Measurements from ENCODE around the gene FLT4. TPM values are rescaled to one million over a fixed set of nuclear protein-coding genes. Genes with fewer than 3 reads are reported as not detected.

The FLT4 gene
- total and polyA plus RNA-seq, 2 donors (not counting 1 experiment from before 2014, with no cell fraction given): 0.17 TPM; not detected in 1

DNA sequence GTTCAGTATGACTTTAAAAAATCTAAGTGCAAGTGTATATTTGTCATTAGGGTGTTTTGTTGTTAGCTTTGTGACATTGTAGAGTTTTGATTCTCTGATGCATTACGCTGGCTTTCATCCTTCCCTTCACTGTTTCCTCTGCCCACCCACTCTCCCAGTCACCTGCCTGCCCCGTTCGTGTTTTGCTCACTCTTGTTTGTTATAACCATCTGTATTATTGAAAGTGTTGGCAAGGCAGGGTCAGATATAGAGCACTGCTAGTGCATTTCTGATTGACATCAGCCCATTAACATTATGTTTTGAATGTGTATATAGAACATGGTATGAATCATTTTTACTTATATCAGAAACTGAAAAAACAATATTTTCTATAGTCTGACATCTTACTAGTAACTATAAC lies 85.4 kb downstream of the FLT4 start:
- H3K36me3 ChIP-seq (ENCODE audit: control insufficient read depth, insufficient read depth, low read length): peaks cover 2% of the 10 kb centered on the region
- H3K27ac ChIP-seq (ENCODE audit: insufficient read depth, low read length): no peak overlapping the region
- H3K27me3 ChIP-seq (ENCODE audit: control insufficient read depth, insufficient read depth, low read length): no peaks in the 10 kb centered on the region
- H3K4me2 ChIP-seq (ENCODE audit: extremely low read depth, insufficient read depth, low read length): no peak overlapping the region
- TF ChIP-seq CTCF (conservative IDR thresholded peaks at IDR 0.05 in 1 of 2, IDR thresholded peaks at IDR 0.05 in 1 of 2; ENCODE audit: low read depth in 1 of 2, low read length in 2 of 2): no peak
- no peak for TF ChIP-seq EZH2 (IDR thresholded peaks at IDR 0.05; ENCODE audit: low read length, missing control alignments)
- no peak overlapping the region for H3K9ac ChIP-seq (ENCODE audit: insufficient read depth, low read length)
- H2AFZ ChIP-seq (ENCODE audit: low read length): no peak overlapping the region
- H3K79me2 ChIP-seq (ENCODE audit: control insufficient read depth, insufficient read depth, low read length): peaks cover 7% of the 10 kb centered on the region
- no peaks in the 10 kb centered on the region for H3K9me3 ChIP-seq (ENCODE audit: control insufficient read depth, insufficient read depth, low read depth, low read length)
- no peak for DNase-seq (ENCODE audit: low read depth in 2 of 2)
- no peaks in the 10 kb centered on the region for H4K20me1 ChIP-seq (ENCODE audit: control insufficient read depth, extremely low read depth, insufficient read depth, low read length)
- H3K4me1 ChIP-seq (ENCODE audit: control insufficient read depth, extremely low read depth, insufficient read depth, low read length): no peaks in the 10 kb centered on the region
- no peak overlapping the region for H3K4me3 ChIP-seq (replicated peaks in 1 of 4; ENCODE audit: control extremely low read depth in 1 of 4, insufficient read depth in 1 of 4, low read depth in 3 of 4, low read length in 4 of 4)

GRCh38 chr5:180558232-180558631 lies 91.2 kb downstream of the FLT4 start:
- no peak overlapping the region for H3K9ac ChIP-seq (ENCODE audit: insufficient read depth, low read length)
- H3K4me1 ChIP-seq (ENCODE audit: control insufficient read depth, extremely low read depth, insufficient read depth, low read length): peaks cover 4% of the 10 kb centered on the region
- H3K4me2 ChIP-seq (ENCODE audit: extremely low read depth, insufficient read depth, low read length): no peak overlapping the region
- no peaks in the 10 kb centered on the region for H3K27me3 ChIP-seq (ENCODE audit: control insufficient read depth, insufficient read depth, low read length)
- no peak overlapping the region for H2AFZ ChIP-seq (ENCODE audit: low read length)
- peaks cover 12% of the 10 kb centered on the region for H3K79me2 ChIP-seq (ENCODE audit: control insufficient read depth, insufficient read depth, low read length)
- DNase-seq (ENCODE audit: low read depth in 2 of 2): no peak
- no peaks in the 10 kb centered on the region for H4K20me1 ChIP-seq (ENCODE audit: control insufficient read depth, extremely low read depth, insufficient read depth, low read length)
- TF ChIP-seq CTCF (conservative IDR thresholded peaks at IDR 0.05 in 1 of 2, IDR thresholded peaks at IDR 0.05 in 1 of 2; ENCODE audit: low read depth in 1 of 2, low read length in 2 of 2) (no peak), EZH2 (IDR thresholded peaks at IDR 0.05; ENCODE audit: low read length, missing control alignments) (no peak)
- no peaks in the 10 kb centered on the region for H3K36me3 ChIP-seq (ENCODE audit: control insufficient read depth, insufficient read depth, low read length)
- H3K27ac ChIP-seq (ENCODE audit: insufficient read depth, low read length): no peak overlapping the region
- H3K4me3 ChIP-seq (replicated peaks in 1 of 4; ENCODE audit: control extremely low read depth in 1 of 4, insufficient read depth in 1 of 4, low read depth in 3 of 4, low read length in 4 of 4): no peak overlapping the region
- no peaks in the 10 kb centered on the region for H3K9me3 ChIP-seq (ENCODE audit: control insufficient read depth, insufficient read depth, low read depth, low read length)

- Histone ChIP-seq H4K20me1 (ENCODE audit: control insufficient read depth, extremely low read depth, insufficient read depth, low read length) (no peaks in the 10 kb centered on the region), H3K4me2 (ENCODE audit: extremely low read depth, insufficient read depth, low read length) (no peak overlapping the region), H2AFZ (ENCODE audit: low read length) (no peak overlapping the region), H3K9me3 (ENCODE audit: control insufficient read depth, insufficient read depth, low read depth, low read length) (no peaks in the 10 kb centered on the region), H3K9ac (ENCODE audit: insufficient read depth, low read length) (no peak overlapping the region), H3K27me3 (ENCODE audit: control insufficient read depth, insufficient read depth, low read length) (no peaks in the 10 kb centered on the region), H3K36me3 (ENCODE audit: control insufficient read depth, insufficient read depth, low read length) (no peaks in the 10 kb centered on the region), H3K4me1 (ENCODE audit: control insufficient read depth, extremely low read depth, insufficient read depth, low read length) (peaks cover 4% of the 10 kb centered on the region), H3K79me2 (ENCODE audit: control insufficient read depth, insufficient read depth, low read length) (peaks cover 12% of the 10 kb centered on the region), H3K27ac (ENCODE audit: insufficient read depth, low read length) (peak overlapping the region; percentile 18), H3K4me3 (replicated peaks in 1 of 4; ENCODE audit: control extremely low read depth in 1 of 4, insufficient read depth in 1 of 4, low read depth in 3 of 4, low read length in 4 of 4) (no peak overlapping the region)
- DNase-seq (ENCODE audit: low read depth in 2 of 2): peak in 1 of 2 donors; percentile 2
- TF ChIP-seq EZH2 (IDR thresholded peaks at IDR 0.05; ENCODE audit: low read length, missing control alignments): no peak
- no peak for TF ChIP-seq CTCF (conservative IDR thresholded peaks at IDR 0.05 in 1 of 2, IDR thresholded peaks at IDR 0.05 in 1 of 2; ENCODE audit: low read depth in 1 of 2, low read length in 2 of 2)
These were observed 92.1 kb downstream of the FLT4 start for GRCh38 chr5:180557217-180557809.
